Mucosa of stomach (tissue), 1 donor: ENCODE results near the gene CLEC4M.

Source experiments
- H3K27me3 ChIP-seq: one replicate; pipeline ENCODE4 v1.7.0; 2013; ENCODE audit warnings: mild to moderate bottlenecking, low read length; ENCODE audit not compliant: control insufficient read depth, insufficient read depth
- H3K36me3 ChIP-seq: one replicate; pipeline ENCODE4 v1.7.0; 2013; ENCODE audit warnings: low read length; ENCODE audit not compliant: control insufficient read depth, insufficient read depth
- H3K4me1 ChIP-seq: one replicate; pipeline ENCODE4 v1.7.0; 2013; ENCODE audit warnings: mild to moderate bottlenecking, low read length; ENCODE audit not compliant: control insufficient read depth, insufficient read depth
- H3K4me3 ChIP-seq: one replicate; pipeline ENCODE4 v1.7.0; 2013; ENCODE audit warnings: low read length
- H3K9ac ChIP-seq: one replicate; pipeline ENCODE4 v1.7.0; 2013; ENCODE audit warnings: mild to moderate bottlenecking, low read length, moderate library complexity
- H3K9me3 ChIP-seq: one replicate; pipeline ENCODE4 v1.7.0; 2013; ENCODE audit warnings: mild to moderate bottlenecking, low read length, moderate library complexity; ENCODE audit not compliant: control insufficient read depth
- donor health status: Pancreatic carcinoma.

CLEC4M gene

GRCh38 chr19:7762719-7763293, at the start of gene CLEC4M:
Gene CLEC4M, plus strand, starts transcription at chr19:7763243. Its CDS starts 24 bp downstream, at chr19:7763267.
- Histone ChIP-seq H3K4me3 (no peak within 1 kb of the TSS), H3K4me1 (no peaks in the 10 kb centered on the region), H3K9me3 (no peaks in the 10 kb centered on the region), H3K27me3 (no peaks in the 10 kb centered on the region), H3K9ac (no peak within 1 kb of the TSS), H3K36me3 (no peaks in the 10 kb centered on the region)

- Histone ChIP-seq H3K36me3 (no peaks in the 10 kb centered on the region), H3K27me3 (peaks cover 3% of the 10 kb centered on the region), H3K4me3 (no peak overlapping the region), H3K4me1 (no peaks in the 10 kb centered on the region), H3K9me3 (no peaks in the 10 kb centered on the region), H3K9ac (no peak overlapping the region)
Observed at GRCh38 chr19:7715671-7716070, 47.4 kb upstream of the CLEC4M start.

GRCh38 chr19:7716762-7717161, 46.3 kb upstream of the CLEC4M start:
- H3K4me1 ChIP-seq, result no peaks in the 10 kb centered on the region
- H3K27me3 ChIP-seq, result peaks cover 3% of the 10 kb centered on the region
- no peak overlapping the region for H3K4me3 ChIP-seq
- H3K36me3 ChIP-seq, result no peaks in the 10 kb centered on the region
- no peaks in the 10 kb centered on the region for H3K9me3 ChIP-seq
- no peak overlapping the region for H3K9ac ChIP-seq

GRCh38 chr19:7718668-7719067, 44.4 kb upstream of the CLEC4M start:
- H3K27me3 ChIP-seq, result peaks cover 3% of the 10 kb centered on the region
- no peaks in the 10 kb centered on the region for H3K36me3 ChIP-seq
- H3K9ac ChIP-seq, result no peak overlapping the region
- H3K9me3 ChIP-seq, result no peaks in the 10 kb centered on the region
- no peak overlapping the region for H3K4me3 ChIP-seq
- no peaks in the 10 kb centered on the region for H3K4me1 ChIP-seq

- H3K4me3 ChIP-seq, result no peak overlapping the region
- peaks cover 3% of the 10 kb centered on the region for H3K27me3 ChIP-seq
- no peaks in the 10 kb centered on the region for H3K9me3 ChIP-seq
- H3K4me1 ChIP-seq, result no peaks in the 10 kb centered on the region
- H3K36me3 ChIP-seq, result no peaks in the 10 kb centered on the region
- no peak overlapping the region for H3K9ac ChIP-seq
Observed at GRCh38 chr19:7720351-7720750, 42.7 kb upstream of the CLEC4M start.

- Histone ChIP-seq H3K9ac (no peak overlapping the region), H3K9me3 (no peaks in the 10 kb centered on the region), H3K4me1 (no peaks in the 10 kb centered on the region), H3K36me3 (no peaks in the 10 kb centered on the region), H3K27me3 (peaks cover 3% of the 10 kb centered on the region), H3K4me3 (no peak overlapping the region)
Observed at GRCh38 chr19:7722231-7722651, 40.8 kb upstream of the CLEC4M start.

- Histone ChIP-seq H3K4me1 (no peaks in the 10 kb centered on the region), H3K9me3 (no peaks in the 10 kb centered on the region), H3K9ac (no peak overlapping the region), H3K27me3 (peaks cover 27% of the 10 kb centered on the region), H3K36me3 (no peaks in the 10 kb centered on the region), H3K4me3 (no peak overlapping the region)
Observed at GRCh38 chr19:7725791-7726190, 37.3 kb upstream of the CLEC4M start.

- Histone ChIP-seq H3K4me1 (no peaks in the 10 kb centered on the region), H3K27me3 (peaks cover 43% of the 10 kb centered on the region), H3K4me3 (no peak overlapping the region), H3K9me3 (no peaks in the 10 kb centered on the region), H3K9ac (no peak overlapping the region), H3K36me3 (no peaks in the 10 kb centered on the region)
Observed at GRCh38 chr19:7729211-7729610, 33.8 kb upstream of the CLEC4M start.

- Histone ChIP-seq H3K36me3 (no peaks in the 10 kb centered on the region), H3K9ac (no peak overlapping the region), H3K4me1 (no peaks in the 10 kb centered on the region), H3K27me3 (peaks cover 43% of the 10 kb centered on the region), H3K4me3 (no peak overlapping the region), H3K9me3 (no peaks in the 10 kb centered on the region)
Observed at GRCh38 chr19:7729831-7730285, 33.2 kb upstream of the CLEC4M start.

GRCh38 chr19:7730286-7731217, 32.5 kb upstream of the CLEC4M start:
- Histone ChIP-seq H3K4me1 (no peaks in the 10 kb centered on the region), H3K4me3 (no peak overlapping the region), H3K9me3 (no peaks in the 10 kb centered on the region), H3K9ac (no peak overlapping the region), H3K27me3 (peaks cover 43% of the 10 kb centered on the region), H3K36me3 (no peaks in the 10 kb centered on the region)

GRCh38 chr19:7731218-7731595, 31.8 kb upstream of the CLEC4M start:
- Histone ChIP-seq H3K36me3 (no peaks in the 10 kb centered on the region), H3K27me3 (peaks cover 43% of the 10 kb centered on the region), H3K4me3 (no peak overlapping the region), H3K9me3 (no peaks in the 10 kb centered on the region), H3K9ac (no peak overlapping the region), H3K4me1 (no peaks in the 10 kb centered on the region)

- Histone ChIP-seq H3K36me3 (no peaks in the 10 kb centered on the region), H3K4me1 (no peaks in the 10 kb centered on the region), H3K4me3 (no peak overlapping the region), H3K27me3 (peaks cover 43% of the 10 kb centered on the region), H3K9me3 (no peaks in the 10 kb centered on the region), H3K9ac (no peak overlapping the region)
Observed at GRCh38 chr19:7731615-7732014, 31.4 kb upstream of the CLEC4M start.
